Endometrial microvascular endothelial cells (primary cell): ENCODE results near the gene NRP1. TPM values are rescaled to one million over a fixed set of nuclear protein-coding genes. Genes with fewer than 3 reads are reported as not detected.
"Not testable (repeated sequence)": the region's sequence is repeated elsewhere in the genome, so short reads cannot be mapped to it uniquely, and the experiment has no call there.

Source experiments
- in situ Hi-C: cut with HindIII; loops from 2 replicates; pipeline ENCODE4 v1.10.0; 2017; ENCODE audit warnings: low sequenced_read_pairs, low pct_unique_long_range_greater_than_20kb; ENCODE audit errors: inconsistent ontology term
- total RNA-seq: library from RNA; depleted of rRNA; stranded (reverse); fragments of >200 nt; gene quantifications from one replicate; pipeline ENCODE4 v1.2.3, GENCODE V29; 2015; ENCODE audit errors: inconsistent ontology term

The NRP1 gene
- total RNA-seq, 1 donor from 2014 or later: 149 TPM

- in situ Hi-C loops: no loop called here
These were observed 33.2 kb downstream of the NRP1 start for GRCh38 chr10:33301097-33301789.

- in situ Hi-C loops: not testable (repeated sequence)
These were observed 33.9 kb downstream of the NRP1 start for GRCh38 chr10:33300544-33300943.

GRCh38 chr10:33298893-33299292 lies 35.6 kb downstream of the NRP1 start:
- in situ Hi-C loops: no loop called here

GRCh38 chr10:33298110-33298509 lies 36.4 kb downstream of the NRP1 start:
- in situ Hi-C loops: no loop called here

- in situ Hi-C loops: no loop called here
These were observed 38.6 kb downstream of the NRP1 start for GRCh38 chr10:33295851-33296250.

- in situ Hi-C loops: no loop called here
These were observed 40.8 kb downstream of the NRP1 start for GRCh38 chr10:33293531-33294170.

- in situ Hi-C loops: no loop called here
These were observed 41.4 kb downstream of the NRP1 start for GRCh38 chr10:33293076-33293475.

GRCh38 chr10:33291053-33291592 lies 43.3 kb downstream of the NRP1 start:
- in situ Hi-C loops: no loop called here

GRCh38 chr10:33290321-33291052 lies 44.0 kb downstream of the NRP1 start:
- in situ Hi-C loops: no loop called here

- in situ Hi-C loops: no loop called here
These were observed 44.7 kb downstream of the NRP1 start for GRCh38 chr10:33289776-33290175.

GRCh38 chr10:33288127-33288526 lies 46.3 kb downstream of the NRP1 start:
- in situ Hi-C loops: no loop called here

- in situ Hi-C loops: no loop called here
These were observed 47.4 kb downstream of the NRP1 start for GRCh38 chr10:33287112-33287511.

- in situ Hi-C loops: no loop called here
These were observed 48.1 kb downstream of the NRP1 start for GRCh38 chr10:33286157-33286934.

- in situ Hi-C loops: no loop called here
These were observed 49.5 kb downstream of the NRP1 start for GRCh38 chr10:33284945-33285344.

GRCh38 chr10:33279811-33280602 lies 54.5 kb downstream of the NRP1 start:
- in situ Hi-C loops: no loop called here

GRCh38 chr10:33279276-33279675 lies 55.2 kb downstream of the NRP1 start:
- in situ Hi-C loops: no loop called here

- in situ Hi-C loops: no loop called here
These were observed 56.3 kb downstream of the NRP1 start for GRCh38 chr10:33278198-33278597.

GRCh38 chr10:33277135-33277536 lies 57.3 kb downstream of the NRP1 start:
- in situ Hi-C loops: no loop called here
